GM23338 (cell line): ENCODE measurements around the gene MPP4. TPM values are rescaled to one million over a fixed set of nuclear protein-coding genes. Genes with fewer than 3 reads are reported as not detected.
"Not testable (repeated sequence)": the region's sequence is repeated elsewhere in the genome, so short reads cannot be mapped to it uniquely, and the experiment has no call there.

ENCODE experiments used
- ATAC-seq: fragments of 200-7000 bp; cut with Tn5 transposase; 3 replicates; pipeline ENCODE4 v1.9.1; 2020
- DNase-seq: peaks from one replicate; pipeline ENCODE4 v3.0.0-alpha.2; 2015; ENCODE audit warnings: low spot score
- H2AFZ ChIP-seq: fragments of 200-600 bp; sonication (generic); 2 replicates; pipeline ENCODE4 v1.8.0; 2016; ENCODE audit warnings: antibody characterized with exemption, mild to moderate bottlenecking, moderate library complexity
- H3F3A ChIP-seq: fragments of 200-600 bp; sonication (generic); replicated peaks from 2 replicates; pipeline ENCODE4 v1.8.0; 2017; ENCODE audit warnings: antibody characterized with exemption, mixed run types, low read depth
- H3K27ac ChIP-seq: fragments of 200-600 bp; sonication (generic); 2 replicates; pipeline ENCODE4 v1.6.1; 2016; ENCODE audit warnings: low read depth
- H3K27me3 ChIP-seq: fragments of 200-600 bp; sonication (generic); 2 replicates; pipeline ENCODE4 v1.8.0; 2016; ENCODE audit warnings: mild to moderate bottlenecking, mixed run types, moderate library complexity; ENCODE audit not compliant: insufficient read depth
- H3K36me3 ChIP-seq: fragments of 200-600 bp; sonication (generic); 2 replicates; pipeline ENCODE4 v1.8.0; 2016; ENCODE audit warnings: mild to moderate bottlenecking; ENCODE audit not compliant: insufficient read depth
- H3K4me1 ChIP-seq: fragments of 200-600 bp; sonication (generic); 2 replicates; pipeline ENCODE4 v1.8.0; 2016; ENCODE audit warnings: mild to moderate bottlenecking, moderate library complexity; ENCODE audit not compliant: insufficient read depth
- H3K4me2 ChIP-seq: fragments of 200-600 bp; sonication (generic); 2 replicates; pipeline ENCODE4 v1.7.1; 2017; ENCODE audit warnings: mixed run types
- H3K4me3 ChIP-seq: fragments of 200-600 bp; sonication (generic); 2 replicates; pipeline ENCODE4 v1.6.1; 2016; ENCODE audit warnings: mixed run types
- H3K79me2 ChIP-seq: fragments of 200-600 bp; sonication (generic); replicated peaks from 2 replicates; pipeline ENCODE4 v1.8.0; 2017; ENCODE audit warnings: mild to moderate bottlenecking; ENCODE audit not compliant: insufficient read depth
- H3K9me2 ChIP-seq: fragments of 200-600 bp; sonication (generic); 2 replicates; pipeline ENCODE4 v1.8.0; 2017; ENCODE audit not compliant: insufficient read depth
- H4K20me1 ChIP-seq: fragments of 200-600 bp; sonication (generic); replicated peaks from 2 replicates; pipeline ENCODE4 v1.8.0; 2017; ENCODE audit warnings: mild to moderate bottlenecking; ENCODE audit not compliant: insufficient read depth
- H3K27ac Mint-ChIP-seq: 2 replicates; pipeline ENCODE4 v1.8.0; 2020; ENCODE audit warnings: inconsistent platforms, mild to moderate bottlenecking, moderate library complexity, mixed read lengths
- H3K27me3 Mint-ChIP-seq: 3 replicates; pipeline ENCODE4 v1.8.0; 2022; ENCODE audit warnings: low read depth, mild to moderate bottlenecking, moderate library complexity, mixed read lengths, inconsistent platforms; ENCODE audit not compliant: insufficient read depth, poor library complexity
- H3K36me3 Mint-ChIP-seq: 3 replicates; pipeline ENCODE4 v1.8.0; 2021; ENCODE audit warnings: low read depth, mild to moderate bottlenecking, inconsistent platforms, moderate library complexity, mixed read lengths
- H3K4me1 Mint-ChIP-seq: 3 replicates; pipeline ENCODE4 v1.8.0; 2020; ENCODE audit warnings: mild to moderate bottlenecking, inconsistent platforms, mixed read lengths
- H3K4me3 Mint-ChIP-seq: 3 replicates; pipeline ENCODE4 v1.8.0; 2021; ENCODE audit warnings: moderate library complexity, mild to moderate bottlenecking, inconsistent platforms, mixed read lengths
- H3K9me3 Mint-ChIP-seq: 3 replicates; pipeline ENCODE4 v1.8.0; 2020; ENCODE audit warnings: moderate library complexity, mild to moderate bottlenecking, inconsistent platforms, mixed read lengths
- CREB1 ChIP-seq: fragments of 250-450 bp; sonication (Bioruptor Pico); IDR thresholded peaks from 2 replicates; pipeline ENCODE4 v1.5.0; 2020; ENCODE audit warnings: low read depth, mild to moderate bottlenecking, moderate library complexity
- EZH2phosphoT487 ChIP-seq: fragments of 200-600 bp; sonication (generic); IDR thresholded peaks from one replicate; pipeline ENCODE4 v1.8.1; 2018; ENCODE audit warnings: antibody characterized with exemption; ENCODE audit not compliant: unreplicated experiment
- JUNB ChIP-seq: IDR thresholded peaks from one replicate; pipeline ENCODE4 v1.6.1; 2016; ENCODE audit warnings: antibody characterized with exemption; ENCODE audit not compliant: unreplicated experiment
- NANOG ChIP-seq: IDR thresholded peaks from 2 replicates; pipeline ENCODE4 v1.6.1; 2016; ENCODE audit warnings: antibody characterized with exemption, borderline replicate concordance
- ZNF114 ChIP-seq: fragments of 250-450 bp; sonication (Bioruptor Pico); IDR thresholded peaks from 2 replicates; pipeline ENCODE4 v1.5.0; 2020; ENCODE audit warnings: mild to moderate bottlenecking, moderate library complexity
- polyA plus RNA-seq: library from polyadenylated mRNA; unstranded; fragments of >200 nt; fragmentation: Nextera tagmentation; extraction: Ambion mirVana; gene quantifications from 2 replicates; pipeline ENCODE4 v1.2.1, GENCODE V29; 2016
- total RNA-seq: library from RNA; depleted of rRNA; stranded (reverse); fragments of >200 nt; shearing (Covaris generic); gene quantifications from 2 replicates; pipeline ENCODE4 v1.2.3, GENCODE V29; 2014
- TF ChIP-seq, protein P1 (sequence below), 2 experiments: fragments of 200-600 bp in 1 of 2; sonication (generic) in 1 of 2; conservative IDR thresholded peaks; 2 replicates each; pipeline versions ENCODE4 v1.5.1 to v1.6.1; 2016 to 2017; ENCODE audit warnings: antibody characterized with exemption in 2 of 2, low read depth in 2 of 2, mild to moderate bottlenecking in 2 of 2, moderate library complexity in 1 of 2
- TF ChIP-seq, protein P2 (sequence below): IDR thresholded peaks from one replicate; pipeline ENCODE4 v1.6.1; 2018; ENCODE audit warnings: antibody characterized with exemption; ENCODE audit not compliant: unreplicated experiment

MPP4 gene
- total and polyA plus RNA-seq, 2 experiments from 2014 or later: not detected

DNA sequence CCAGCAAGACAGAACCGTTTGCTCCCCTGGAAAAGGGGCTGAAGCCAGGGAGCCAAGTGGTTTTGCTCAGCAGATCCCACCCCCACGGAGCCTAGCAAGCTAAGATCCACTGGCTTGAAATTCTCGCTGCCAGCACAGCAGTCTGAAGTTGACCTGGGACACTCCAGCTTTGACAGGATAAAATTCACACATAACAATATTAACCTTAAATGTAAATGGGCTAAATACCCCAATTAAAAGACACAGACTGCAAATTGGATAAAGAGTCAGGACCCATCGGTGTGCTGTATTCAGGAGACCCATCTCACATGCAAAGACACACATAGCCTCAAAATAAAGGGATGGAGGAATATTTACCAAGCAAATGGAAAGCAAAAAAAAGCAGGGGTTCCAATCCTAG, 27.2 kb downstream of the MPP4 start:
- H3K36me3 Mint-ChIP-seq, H3K27me3 ChIP-seq, H3K27ac ChIP-seq, H4K20me1 ChIP-seq, H3K79me2 ChIP-seq, H3K4me3 Mint-ChIP-seq, H3K27me3 Mint-ChIP-seq, H3K4me1 ChIP-seq, H3K27ac Mint-ChIP-seq, ATAC-seq, H3K9me2 ChIP-seq, H3K4me2 ChIP-seq, DNase-seq, H3K4me3 ChIP-seq, H2AFZ ChIP-seq, H3K36me3 ChIP-seq, H3K9me3 Mint-ChIP-seq, H3F3A ChIP-seq: not testable (repeated sequence)
- peaks cover 18% of the 10 kb centered on the region for H3K4me1 Mint-ChIP-seq

DNA sequence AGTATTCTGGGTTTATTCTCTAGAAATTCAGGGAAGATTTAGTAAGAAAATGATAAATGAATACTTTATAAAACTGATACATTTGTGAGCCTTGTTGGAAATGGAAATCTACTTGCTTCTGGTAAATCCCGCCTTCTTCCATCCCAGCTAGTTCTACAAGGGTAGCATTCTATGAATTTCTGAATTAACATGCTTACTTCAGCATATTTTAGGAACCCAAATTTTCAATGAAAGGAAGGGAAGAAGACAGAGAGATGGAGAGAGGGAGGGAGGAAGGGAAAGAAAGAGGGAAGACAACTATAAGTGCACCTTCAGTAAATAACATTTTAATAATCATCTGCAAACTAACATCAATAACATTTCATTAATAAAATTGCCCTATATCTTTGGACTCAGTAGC, 28.6 kb downstream of the MPP4 start:
- H3K9me3 Mint-ChIP-seq: no peaks in the 10 kb centered on the region
- H3K27me3 Mint-ChIP-seq: peaks cover 2% of the 10 kb centered on the region
- Histone ChIP-seq H3K27me3 (no peaks in the 10 kb centered on the region), H3K27ac (no peak overlapping the region), H3K9me2 (no peaks in the 10 kb centered on the region), H3K36me3 (no peaks in the 10 kb centered on the region), H3F3A (no peaks in the 10 kb centered on the region), H2AFZ (no peak overlapping the region), H3K4me3 (no peak overlapping the region), H4K20me1 (no peaks in the 10 kb centered on the region), H3K79me2 (no peaks in the 10 kb centered on the region), H3K4me1 (peaks cover 8% of the 10 kb centered on the region), H3K4me2 (no peak overlapping the region)
- no peaks in the 10 kb centered on the region for H3K36me3 Mint-ChIP-seq
- DNase-seq: no peak
- no peak for ATAC-seq
- TF ChIP-seq, protein P1, sequence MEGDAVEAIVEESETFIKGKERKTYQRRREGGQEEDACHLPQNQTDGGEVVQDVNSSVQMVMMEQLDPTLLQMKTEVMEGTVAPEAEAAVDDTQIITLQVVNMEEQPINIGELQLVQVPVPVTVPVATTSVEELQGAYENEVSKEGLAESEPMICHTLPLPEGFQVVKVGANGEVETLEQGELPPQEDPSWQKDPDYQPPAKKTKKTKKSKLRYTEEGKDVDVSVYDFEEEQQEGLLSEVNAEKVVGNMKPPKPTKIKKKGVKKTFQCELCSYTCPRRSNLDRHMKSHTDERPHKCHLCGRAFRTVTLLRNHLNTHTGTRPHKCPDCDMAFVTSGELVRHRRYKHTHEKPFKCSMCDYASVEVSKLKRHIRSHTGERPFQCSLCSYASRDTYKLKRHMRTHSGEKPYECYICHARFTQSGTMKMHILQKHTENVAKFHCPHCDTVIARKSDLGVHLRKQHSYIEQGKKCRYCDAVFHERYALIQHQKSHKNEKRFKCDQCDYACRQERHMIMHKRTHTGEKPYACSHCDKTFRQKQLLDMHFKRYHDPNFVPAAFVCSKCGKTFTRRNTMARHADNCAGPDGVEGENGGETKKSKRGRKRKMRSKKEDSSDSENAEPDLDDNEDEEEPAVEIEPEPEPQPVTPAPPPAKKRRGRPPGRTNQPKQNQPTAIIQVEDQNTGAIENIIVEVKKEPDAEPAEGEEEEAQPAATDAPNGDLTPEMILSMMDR (conservative IDR thresholded peaks at IDR 0.05; ENCODE audit: low read depth in 2 of 2): no peak
- TF ChIP-seq, protein P2, sequence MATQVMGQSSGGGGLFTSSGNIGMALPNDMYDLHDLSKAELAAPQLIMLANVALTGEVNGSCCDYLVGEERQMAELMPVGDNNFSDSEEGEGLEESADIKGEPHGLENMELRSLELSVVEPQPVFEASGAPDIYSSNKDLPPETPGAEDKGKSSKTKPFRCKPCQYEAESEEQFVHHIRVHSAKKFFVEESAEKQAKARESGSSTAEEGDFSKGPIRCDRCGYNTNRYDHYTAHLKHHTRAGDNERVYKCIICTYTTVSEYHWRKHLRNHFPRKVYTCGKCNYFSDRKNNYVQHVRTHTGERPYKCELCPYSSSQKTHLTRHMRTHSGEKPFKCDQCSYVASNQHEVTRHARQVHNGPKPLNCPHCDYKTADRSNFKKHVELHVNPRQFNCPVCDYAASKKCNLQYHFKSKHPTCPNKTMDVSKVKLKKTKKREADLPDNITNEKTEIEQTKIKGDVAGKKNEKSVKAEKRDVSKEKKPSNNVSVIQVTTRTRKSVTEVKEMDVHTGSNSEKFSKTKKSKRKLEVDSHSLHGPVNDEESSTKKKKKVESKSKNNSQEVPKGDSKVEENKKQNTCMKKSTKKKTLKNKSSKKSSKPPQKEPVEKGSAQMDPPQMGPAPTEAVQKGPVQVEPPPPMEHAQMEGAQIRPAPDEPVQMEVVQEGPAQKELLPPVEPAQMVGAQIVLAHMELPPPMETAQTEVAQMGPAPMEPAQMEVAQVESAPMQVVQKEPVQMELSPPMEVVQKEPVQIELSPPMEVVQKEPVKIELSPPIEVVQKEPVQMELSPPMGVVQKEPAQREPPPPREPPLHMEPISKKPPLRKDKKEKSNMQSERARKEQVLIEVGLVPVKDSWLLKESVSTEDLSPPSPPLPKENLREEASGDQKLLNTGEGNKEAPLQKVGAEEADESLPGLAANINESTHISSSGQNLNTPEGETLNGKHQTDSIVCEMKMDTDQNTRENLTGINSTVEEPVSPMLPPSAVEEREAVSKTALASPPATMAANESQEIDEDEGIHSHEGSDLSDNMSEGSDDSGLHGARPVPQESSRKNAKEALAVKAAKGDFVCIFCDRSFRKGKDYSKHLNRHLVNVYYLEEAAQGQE: no peak
- no peak for TF ChIP-seq ZNF114 (CRISPR knock-in tag)
- H3K4me3 Mint-ChIP-seq: no peak overlapping the region
- H3K4me1 Mint-ChIP-seq: peaks cover 6% of the 10 kb centered on the region
- H3K27ac Mint-ChIP-seq: no peak overlapping the region

DNA sequence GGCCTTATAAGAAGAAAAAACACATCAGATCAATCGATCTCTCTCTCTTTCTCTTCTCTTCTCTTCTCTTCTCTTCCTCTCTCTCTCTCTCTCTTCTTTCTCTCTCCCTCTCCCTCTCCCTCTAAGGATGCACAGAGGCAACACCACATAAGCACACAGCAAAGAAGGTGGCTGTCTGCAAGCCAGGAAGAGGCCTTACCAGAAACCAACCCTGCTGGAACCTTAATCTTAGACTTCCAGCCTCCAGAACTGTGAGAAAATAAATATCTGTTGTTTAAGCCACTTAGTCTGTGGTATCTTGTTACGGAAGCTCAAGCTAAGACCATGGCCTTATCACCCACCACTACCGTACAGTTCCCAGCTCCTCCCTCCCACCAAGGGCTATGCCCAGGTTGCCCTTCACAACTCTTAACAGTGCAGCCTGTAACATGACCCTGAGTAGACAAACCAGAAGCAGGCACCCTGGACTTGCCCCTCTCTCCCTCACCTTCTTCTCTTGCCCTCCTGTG, 30.0 kb downstream of the MPP4 start:
- Histone ChIP-seq H3F3A (no peaks in the 10 kb centered on the region), H3K4me3 (no peak overlapping the region), H3K27me3 (no peaks in the 10 kb centered on the region), H3K4me2 (no peak overlapping the region), H3K9me2 (no peaks in the 10 kb centered on the region), H3K36me3 (no peaks in the 10 kb centered on the region), H4K20me1 (no peaks in the 10 kb centered on the region), H2AFZ (peak overlapping the region; percentile 52; the same call in 1 of the 2 replicates), H3K79me2 (no peaks in the 10 kb centered on the region), H3K27ac (no peak overlapping the region), H3K4me1 (no peaks in the 10 kb centered on the region)
- H3K27ac Mint-ChIP-seq: no peak overlapping the region
- H3K4me1 Mint-ChIP-seq: peaks cover 6% of the 10 kb centered on the region; the same call in 2 of the 3 replicates
- no peaks in the 10 kb centered on the region for H3K27me3 Mint-ChIP-seq
- H3K36me3 Mint-ChIP-seq: no peaks in the 10 kb centered on the region
- no peak overlapping the region for H3K4me3 Mint-ChIP-seq
- ATAC-seq (no peak), DNase-seq (no peak)
- H3K9me3 Mint-ChIP-seq: no peaks in the 10 kb centered on the region
- TF ChIP-seq CREB1 (CRISPR knock-in tag): no peak
- no peak for TF ChIP-seq JUNB
- TF ChIP-seq NANOG: no peak
- no peak for TF ChIP-seq EZH2phosphoT487
